ENCODE results near the gene IQCH.

DNA sequence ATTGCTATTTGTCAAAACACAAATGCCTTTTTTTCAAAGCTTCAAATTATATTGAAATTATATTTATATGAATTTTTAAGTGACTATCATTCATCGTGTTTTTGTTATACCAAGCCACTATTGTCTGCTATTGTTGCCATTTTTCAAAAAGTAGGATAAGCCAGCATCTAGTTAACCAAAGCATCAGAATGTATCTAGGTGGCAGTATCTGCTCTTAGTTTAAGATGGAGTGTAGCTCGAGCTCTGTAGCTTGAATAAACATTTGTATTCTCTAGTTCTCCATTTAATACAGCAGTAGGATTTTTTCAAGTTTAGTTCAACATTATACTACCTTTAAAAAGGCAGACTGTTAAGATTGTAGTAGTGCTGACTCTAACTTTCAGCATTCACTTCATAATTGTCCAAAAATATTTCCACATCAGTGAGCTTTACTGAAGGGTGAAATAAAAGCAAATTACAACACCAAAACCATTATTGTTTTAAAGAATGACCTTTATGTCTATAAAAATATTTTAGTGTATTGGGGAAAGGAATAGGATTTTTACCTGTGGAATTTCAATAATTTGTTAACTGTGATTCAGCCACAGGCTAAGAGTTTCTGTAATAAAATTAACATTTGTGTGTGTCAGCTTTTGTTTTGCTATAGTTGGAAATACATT lies 246.7 kb downstream of the IQCH start:
- no peak for TF ChIP-seq YY1 (IDR thresholded peaks at IDR 0.05; ENCODE audit: insufficient read depth, insufficient read length)
- no peak for TF ChIP-seq ZNF274 (IDR thresholded peaks at IDR 0.05; ENCODE audit: low read depth, low read length)

Data from NT2/D1 (cell line).